Breast epithelium (tissue), 4 donors: Measurements from ENCODE around the gene HUNK. TPM values are rescaled to one million over a fixed set of nuclear protein-coding genes. Genes with fewer than 3 reads are reported as not detected.

Experiments
- DNase-seq, 2 donors: peaks; one replicate each; pipeline ENCODE4 v3.0.0-alpha.2; 2019; ENCODE audit warnings: low spot score in 2 of 2
- H3K27ac ChIP-seq, 2 donors: fragments of 200-600 bp; sonication (generic) in 1 of 2; one replicate each; pipeline ENCODE4 v1.5.1; 2016 to 2019; ENCODE audit warnings: mild to moderate bottlenecking in 1 of 2
- H3K27me3 ChIP-seq, 2 donors: fragments of 200-600 bp; sonication (generic) in 1 of 2; one replicate each; pipeline versions ENCODE4 v1.5.1 to v1.6.0; 2017 to 2019; ENCODE audit warnings: control low read depth in 1 of 2, mild to moderate bottlenecking in 1 of 2
- H3K36me3 ChIP-seq: fragments of 200-600 bp; one replicate; pipeline ENCODE4 v1.5.1; 2019
- H3K4me1 ChIP-seq, 2 donors: fragments of 200-600 bp; sonication (generic); one replicate each; pipeline ENCODE4 v1.5.1; 2016 to 2019; ENCODE audit warnings: control low read depth in 1 of 2
- H3K4me3 ChIP-seq, 3 donors: fragments of 200-600 bp; sonication (generic); 1 replicate in 2 of 3; 2 replicates in 1 of 3; pipeline ENCODE4 v1.5.1; 2016 to 2019; ENCODE audit warnings: mild to moderate bottlenecking in 3 of 3, moderate library complexity in 2 of 3
- H3K9me3 ChIP-seq, 2 donors: fragments of 200-600 bp; sonication (generic) in 1 of 2; one replicate each; pipeline ENCODE4 v1.5.1; 2016 to 2019; ENCODE audit warnings: control low read depth in 1 of 2
- POLR2A ChIP-seq: fragments of 450-650 bp; IDR thresholded peaks from one replicate; pipeline ENCODE4 v1.6.1; 2016; ENCODE audit warnings: antibody characterized with exemption, mild to moderate bottlenecking, moderate library complexity
- POLR2AphosphoS5 ChIP-seq, 3 donors: sonication (generic); formaldehyde crosslinking; IDR thresholded peaks; one replicate each; pipeline ENCODE4 v1.6.1; 2017; ENCODE audit warnings: antibody characterized with exemption in 3 of 3
- intact Hi-C: fragments of 100-400 bp; cut with DNase I; formaldehyde crosslinking; loops from one replicate; pipeline ENCODE4 v1.15.1; 2023; ENCODE audit warnings: low total_unique reads
- total RNA-seq, 3 donors: library from RNA; depleted of rRNA; stranded (reverse); fragments of >200 nt; gene quantifications; one replicate each; pipeline ENCODE4 v1.1.0, GENCODE V29; 2016
- TF ChIP-seq, protein P1 (sequence below), 3 donors: fragments of 450-650 bp; IDR thresholded peaks; one replicate each; pipeline ENCODE4 v1.5.1; 2016 to 2017; ENCODE audit warnings: antibody characterized with exemption in 3 of 3, mild to moderate bottlenecking in 3 of 3, moderate library complexity in 3 of 3

Gene HUNK
- total RNA-seq, 3 donors from 2014 or later, result 0.32 to 2.0 (median 1.3) TPM

DNA sequence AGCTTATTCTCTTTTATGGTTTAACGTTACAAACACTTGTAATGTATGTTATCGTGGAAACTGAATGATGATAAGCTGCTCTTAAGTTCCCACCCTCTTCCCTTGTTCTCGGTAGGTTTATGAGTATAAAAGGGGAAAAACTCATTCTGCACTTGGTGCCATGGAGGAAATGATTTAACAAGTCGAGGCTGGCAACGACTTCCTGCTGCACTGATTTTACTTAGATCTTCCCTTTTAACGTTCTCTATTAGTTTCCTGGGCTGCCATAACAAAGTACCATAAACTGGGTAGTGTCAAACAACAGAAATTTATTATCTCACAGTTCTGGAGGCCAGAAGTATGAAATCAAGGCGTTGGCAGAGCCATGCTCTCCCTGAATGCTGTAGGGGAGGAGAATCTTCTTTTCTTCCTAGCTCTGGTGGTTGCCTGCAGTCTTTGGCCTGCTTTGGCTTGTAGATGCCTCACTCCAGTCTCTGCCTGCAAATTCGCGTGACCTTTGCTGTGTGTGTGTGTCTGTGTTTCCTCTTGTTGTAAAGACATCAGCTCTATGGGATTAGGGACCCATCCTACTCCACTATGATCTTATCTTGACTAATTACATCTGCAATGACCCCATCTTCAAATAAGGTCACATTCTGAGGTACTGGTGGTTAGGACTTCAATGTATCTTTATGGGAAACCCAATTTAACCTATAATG lies 26.3 kb downstream of the HUNK start:
- intact Hi-C loops, result no loop called here
- TF ChIP-seq POLR2AphosphoS5 (IDR thresholded peaks at IDR 0.05) (no peak), POLR2A (no peak)
- TF ChIP-seq, protein P1, sequence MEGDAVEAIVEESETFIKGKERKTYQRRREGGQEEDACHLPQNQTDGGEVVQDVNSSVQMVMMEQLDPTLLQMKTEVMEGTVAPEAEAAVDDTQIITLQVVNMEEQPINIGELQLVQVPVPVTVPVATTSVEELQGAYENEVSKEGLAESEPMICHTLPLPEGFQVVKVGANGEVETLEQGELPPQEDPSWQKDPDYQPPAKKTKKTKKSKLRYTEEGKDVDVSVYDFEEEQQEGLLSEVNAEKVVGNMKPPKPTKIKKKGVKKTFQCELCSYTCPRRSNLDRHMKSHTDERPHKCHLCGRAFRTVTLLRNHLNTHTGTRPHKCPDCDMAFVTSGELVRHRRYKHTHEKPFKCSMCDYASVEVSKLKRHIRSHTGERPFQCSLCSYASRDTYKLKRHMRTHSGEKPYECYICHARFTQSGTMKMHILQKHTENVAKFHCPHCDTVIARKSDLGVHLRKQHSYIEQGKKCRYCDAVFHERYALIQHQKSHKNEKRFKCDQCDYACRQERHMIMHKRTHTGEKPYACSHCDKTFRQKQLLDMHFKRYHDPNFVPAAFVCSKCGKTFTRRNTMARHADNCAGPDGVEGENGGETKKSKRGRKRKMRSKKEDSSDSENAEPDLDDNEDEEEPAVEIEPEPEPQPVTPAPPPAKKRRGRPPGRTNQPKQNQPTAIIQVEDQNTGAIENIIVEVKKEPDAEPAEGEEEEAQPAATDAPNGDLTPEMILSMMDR (IDR thresholded peaks at IDR 0.05), result no peak
- H3K36me3 ChIP-seq, result no peaks in the 10 kb centered on the region
- peak overlapping the region in 1 of 2 donors; percentile 45 for H3K27ac ChIP-seq
- no peaks in the 10 kb centered on the region for H3K27me3 ChIP-seq
- H3K9me3 ChIP-seq, result no peaks in the 10 kb centered on the region
- H3K4me3 ChIP-seq, result no peak overlapping the region
- no peak for DNase-seq
- no peaks in the 10 kb centered on the region for H3K4me1 ChIP-seq

DNA sequence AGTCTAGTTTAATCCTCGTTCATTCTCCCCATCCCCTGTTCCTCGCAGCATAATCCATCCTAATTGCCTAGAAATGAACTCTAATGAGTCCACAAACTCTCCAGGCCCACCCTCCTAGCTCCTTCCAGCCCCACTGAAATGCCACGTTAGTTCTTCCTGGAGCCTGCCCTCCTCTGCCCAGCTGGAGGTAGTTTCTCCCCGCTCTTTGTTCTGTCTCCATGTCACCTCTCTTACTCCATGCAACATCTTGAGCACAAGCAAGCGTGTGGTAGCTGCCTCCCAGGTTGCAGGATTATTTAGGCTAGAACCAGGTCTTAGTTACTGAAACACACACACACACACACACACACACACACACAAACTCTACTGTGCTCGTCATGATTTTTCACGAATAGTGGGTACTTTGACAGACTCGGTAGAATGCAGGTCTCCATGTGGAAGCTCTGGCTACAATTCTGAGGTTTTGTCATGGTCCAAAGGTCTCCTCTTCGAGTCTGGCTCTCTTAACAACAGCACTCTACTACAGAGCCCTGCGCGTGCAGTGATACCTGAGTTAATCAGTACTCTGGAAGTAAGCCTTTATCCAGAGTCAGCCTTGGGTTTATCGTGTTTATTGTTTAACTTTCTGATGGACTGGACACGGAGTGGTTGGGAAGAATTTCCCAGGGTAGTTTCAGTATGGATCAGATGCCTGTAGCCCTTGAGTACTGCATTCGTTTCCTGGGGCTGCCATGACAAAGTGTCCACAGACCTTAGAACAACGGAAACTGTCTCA lies 27.5 kb downstream of the HUNK start:
- Histone ChIP-seq H3K27me3 (no peaks in the 10 kb centered on the region), H3K27ac (no peak overlapping the region), H3K4me3 (no peak overlapping the region), H3K4me1 (no peaks in the 10 kb centered on the region), H3K36me3 (no peaks in the 10 kb centered on the region), H3K9me3 (no peaks in the 10 kb centered on the region)
- TF ChIP-seq, protein P1 (IDR thresholded peaks at IDR 0.05), result no peak
- no peak for TF ChIP-seq POLR2A
- TF ChIP-seq POLR2AphosphoS5 (IDR thresholded peaks at IDR 0.05), result no peak
- intact Hi-C loops, result no loop called here
- DNase-seq, result no peak

DNA sequence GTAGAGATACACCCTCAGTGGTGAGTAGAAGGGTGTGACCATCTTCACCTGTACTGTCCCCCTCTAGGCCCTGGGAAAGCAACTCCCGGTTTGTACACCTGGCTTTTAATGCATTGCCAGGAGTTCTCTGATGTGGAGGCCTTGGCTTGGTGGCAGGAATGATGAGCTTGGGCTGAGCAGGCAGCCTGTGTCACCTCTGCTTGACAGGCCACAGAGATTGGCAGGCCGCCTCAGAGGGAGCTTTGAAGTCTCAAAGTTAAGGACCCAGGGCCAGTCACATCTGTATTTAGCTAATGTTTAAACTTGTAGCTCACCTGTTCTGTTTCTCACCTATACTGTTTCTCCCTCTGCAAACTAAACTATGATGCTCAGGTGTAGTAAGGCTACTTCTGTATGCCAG lies 28.5 kb downstream of the HUNK start:
- no peak for DNase-seq
- no peaks in the 10 kb centered on the region for H3K4me1 ChIP-seq
- H3K4me3 ChIP-seq, result no peak overlapping the region
- no peak overlapping the region for H3K27ac ChIP-seq
- no peaks in the 10 kb centered on the region for H3K27me3 ChIP-seq
- intact Hi-C loops, result no loop called here
- H3K36me3 ChIP-seq, result no peaks in the 10 kb centered on the region
- no peaks in the 10 kb centered on the region for H3K9me3 ChIP-seq
- TF ChIP-seq POLR2AphosphoS5 (IDR thresholded peaks at IDR 0.05) (no peak), POLR2A (no peak)
- TF ChIP-seq, protein P1 (IDR thresholded peaks at IDR 0.05), result no peak

DNA sequence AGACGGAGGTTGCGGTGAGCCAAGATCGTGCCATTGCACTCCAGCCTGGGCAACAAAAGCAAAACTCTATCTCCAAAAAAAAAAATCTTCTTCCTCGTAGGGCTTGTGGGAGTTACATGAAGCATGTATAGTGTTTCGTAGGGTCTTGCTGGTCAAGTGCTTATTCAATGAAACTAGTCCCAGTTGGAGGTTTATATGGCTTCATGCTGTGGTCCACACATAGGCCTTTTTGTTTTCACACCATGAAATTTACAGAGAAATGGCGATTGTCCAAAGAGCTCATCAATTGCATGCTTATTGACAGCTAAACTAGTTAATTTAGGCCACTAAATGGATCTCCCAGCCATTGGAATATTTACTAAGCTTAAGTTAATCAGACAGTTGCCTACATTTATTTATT lies 29.6 kb downstream of the HUNK start:
- TF ChIP-seq, protein P1 (IDR thresholded peaks at IDR 0.05), result no peak
- TF ChIP-seq POLR2A, result no peak
- TF ChIP-seq POLR2AphosphoS5 (IDR thresholded peaks at IDR 0.05), result no peak
- no peak for DNase-seq
- Histone ChIP-seq H3K27me3 (no peaks in the 10 kb centered on the region), H3K4me1 (no peaks in the 10 kb centered on the region), H3K36me3 (no peaks in the 10 kb centered on the region), H3K9me3 (no peaks in the 10 kb centered on the region), H3K27ac (no peak overlapping the region), H3K4me3 (no peak overlapping the region)
- intact Hi-C loops, result no loop called here

DNA sequence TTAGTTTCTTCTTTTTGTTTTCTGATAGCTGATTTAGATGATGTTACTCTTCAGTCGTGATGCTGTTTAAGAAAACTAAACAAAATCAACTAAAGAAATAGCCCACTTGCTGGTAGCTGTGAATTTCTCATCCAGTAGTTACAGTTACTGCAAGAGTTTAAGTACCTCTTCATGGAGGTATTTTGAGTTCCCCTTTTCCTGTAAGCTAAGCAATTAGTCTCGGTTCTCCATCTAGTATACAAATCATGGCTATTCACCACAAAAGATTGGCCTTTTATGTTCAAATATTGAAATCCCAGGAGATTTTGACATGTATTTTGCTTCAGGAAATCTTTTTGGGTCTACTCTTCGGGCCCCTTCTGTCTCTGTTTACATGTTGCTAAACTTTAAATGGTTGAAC lies 31.1 kb downstream of the HUNK start:
- Histone ChIP-seq H3K36me3 (no peaks in the 10 kb centered on the region), H3K27ac (no peak overlapping the region), H3K4me3 (no peak overlapping the region), H3K4me1 (peaks cover 0 to under 1% of the 10 kb centered on the region in 2 donors), H3K27me3 (no peaks in the 10 kb centered on the region), H3K9me3 (no peaks in the 10 kb centered on the region)
- no peak for DNase-seq
- TF ChIP-seq POLR2A (no peak), POLR2AphosphoS5 (IDR thresholded peaks at IDR 0.05) (no peak)
- TF ChIP-seq, protein P1 (IDR thresholded peaks at IDR 0.05), result no peak
- intact Hi-C loops, result no loop called here
